NCI-H2171 treated with DMSO at 0.1 percent for 48 hours (cell line): ENCODE results near the gene IKZF1.

ENCODE experiments used
- DNase-seq: peaks from one replicate; lab custom pipeline; 2025; lab: John Stamatoyannopoulos, UW

The IKZF1 gene

DNA sequence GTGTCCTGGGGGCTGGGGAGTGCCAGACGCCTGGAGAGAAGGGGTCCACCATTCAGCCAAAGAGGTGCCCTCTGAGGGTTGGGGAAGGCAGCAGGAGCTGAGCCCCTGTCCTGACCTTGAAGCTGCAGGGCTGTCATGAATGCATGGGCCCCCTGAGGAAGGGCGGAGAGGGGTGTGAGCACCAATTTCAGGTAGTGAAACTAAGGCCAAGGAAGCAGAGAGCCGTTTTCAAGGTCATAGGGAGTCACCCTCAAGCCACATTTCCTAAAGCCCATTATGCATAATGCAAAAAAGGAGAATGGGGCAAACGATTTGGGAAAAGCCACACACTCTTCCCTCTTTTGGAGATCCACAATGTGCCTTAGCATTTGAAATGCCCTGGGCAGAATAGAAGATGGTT, 108.5 kb downstream of the IKZF1 start:
- DNase-seq, result no peak

GRCh38 chr7:50413561-50413960, 109.0 kb downstream of the IKZF1 start:
- DNase-seq, result no peak

- DNase-seq, result no peak
Observed at GRCh38 chr7:50415844-50416364, 111.4 kb downstream of the IKZF1 start.

DNA sequence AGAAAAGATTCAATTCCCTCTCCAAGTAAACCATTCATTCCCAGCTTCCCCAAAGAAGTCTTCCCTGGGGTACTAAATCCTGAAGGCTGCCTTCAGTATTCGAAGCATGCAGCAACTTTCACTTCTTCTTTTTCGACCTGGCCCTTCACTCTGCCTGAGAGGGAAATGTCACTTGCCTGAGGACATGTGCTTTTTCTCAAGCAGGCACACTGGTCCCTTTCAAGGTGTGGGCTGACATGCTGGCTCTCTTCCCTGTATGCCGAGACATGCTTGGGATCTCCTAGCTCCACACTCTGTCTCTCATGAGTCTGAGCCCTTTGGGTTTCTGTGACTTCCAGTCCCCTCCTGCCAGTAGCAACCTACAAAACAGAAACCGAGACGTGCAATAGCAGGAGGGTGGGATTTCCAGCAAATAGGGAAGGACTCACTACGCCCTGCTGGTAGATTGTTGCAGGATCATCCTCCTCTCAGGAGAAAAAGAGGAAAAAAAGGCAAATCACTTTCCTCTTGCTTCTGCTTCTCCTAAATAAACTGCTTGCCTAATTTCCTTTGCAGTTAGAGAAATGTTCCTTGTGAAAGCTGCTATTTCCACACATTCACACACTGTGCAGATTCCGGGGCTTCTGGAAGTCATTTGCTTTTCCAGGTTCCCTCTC, 112.1 kb downstream of the IKZF1 start:
- DNase-seq, result no peak

DNA sequence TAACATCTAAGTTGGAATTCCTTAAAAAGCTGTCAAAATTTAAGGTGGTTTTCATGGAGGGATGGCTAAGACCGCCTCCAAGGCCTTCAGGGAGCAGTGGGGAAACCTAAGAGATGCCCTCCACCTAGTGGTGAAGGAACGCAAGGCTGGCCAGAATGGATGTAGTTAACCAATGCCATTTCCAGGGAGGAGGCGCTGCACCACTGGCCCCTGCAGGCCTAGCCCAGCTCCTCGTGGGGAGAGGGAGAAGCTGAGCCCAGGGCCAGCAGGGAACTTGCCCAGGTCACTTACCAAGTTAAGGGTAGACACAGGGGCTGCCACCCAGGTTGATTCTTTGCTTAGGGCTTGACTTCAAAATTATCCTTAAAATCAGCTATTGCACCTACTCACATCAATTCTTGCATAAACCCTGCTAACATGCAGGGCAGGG, 113.6 kb downstream of the IKZF1 start:
- peak; percentile 29 for DNase-seq

- no peak for DNase-seq
Observed at GRCh38 chr7:50418526-50419290, 114.2 kb downstream of the IKZF1 start.

DNA sequence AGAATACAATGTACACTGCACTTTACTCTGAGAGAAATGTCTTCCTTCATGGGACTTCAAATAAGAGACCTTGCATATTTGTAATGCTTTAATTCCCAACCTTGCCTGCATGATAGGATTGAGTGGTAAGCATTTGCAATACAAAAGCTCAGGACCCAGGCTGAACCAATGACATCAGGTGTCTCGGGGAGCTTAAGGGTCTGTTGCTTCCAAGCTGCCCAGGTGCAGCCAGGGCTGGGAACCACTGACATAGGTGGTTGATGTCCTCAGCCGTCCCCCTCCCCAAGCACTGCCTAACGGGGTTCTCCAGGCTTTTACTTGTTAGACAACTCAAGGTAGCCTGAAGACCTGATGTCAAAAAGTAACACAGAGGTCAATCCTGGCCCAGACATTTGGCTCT, 116.5 kb downstream of the IKZF1 start:
- no peak for DNase-seq

DNA sequence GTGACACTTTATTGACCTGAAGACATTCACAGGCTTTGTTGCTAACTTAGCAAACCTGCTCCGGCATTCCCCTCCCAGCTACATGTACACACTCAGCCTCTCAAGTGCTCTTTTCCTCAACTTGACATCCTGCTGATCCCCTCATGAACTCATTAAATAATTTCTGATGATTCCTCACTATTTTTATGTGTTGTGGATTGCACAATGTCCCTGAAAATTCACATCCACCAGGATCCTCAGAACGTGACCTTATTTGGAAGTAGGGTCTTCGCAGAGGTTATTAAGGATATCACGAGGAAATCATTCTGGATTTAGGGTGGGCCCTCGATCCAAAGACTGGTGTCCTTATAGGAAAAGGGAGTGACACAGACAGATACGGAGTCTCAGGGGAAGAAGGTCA, 118.3 kb downstream of the IKZF1 start:
- DNase-seq, result no peak

DNA sequence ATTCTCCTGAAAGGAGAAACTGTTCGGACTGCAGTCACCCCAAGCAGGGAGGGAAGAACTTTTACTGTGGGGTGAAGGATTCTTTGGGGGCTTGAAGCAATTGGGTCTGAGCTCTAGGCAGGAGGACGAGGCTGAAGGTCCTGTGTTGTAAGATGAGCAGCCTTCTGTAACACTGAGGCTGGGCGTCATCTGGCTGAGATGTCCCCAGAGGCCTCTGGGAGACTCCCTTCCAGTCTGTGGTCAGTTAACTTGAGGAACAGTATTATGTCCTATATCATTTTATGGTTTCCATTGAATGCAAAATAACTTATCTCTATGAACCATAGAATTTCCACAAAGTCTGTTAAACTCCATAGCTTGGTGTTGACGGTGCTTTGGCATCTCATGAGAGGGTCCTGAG, 119.3 kb downstream of the IKZF1 start:
- no peak for DNase-seq

GRCh38 chr7:50425318-50425717, 120.8 kb downstream of the IKZF1 start:
- no peak for DNase-seq

GRCh38 chr7:50426280-50427045, 121.9 kb downstream of the IKZF1 start:
- DNase-seq, result no peak

DNA sequence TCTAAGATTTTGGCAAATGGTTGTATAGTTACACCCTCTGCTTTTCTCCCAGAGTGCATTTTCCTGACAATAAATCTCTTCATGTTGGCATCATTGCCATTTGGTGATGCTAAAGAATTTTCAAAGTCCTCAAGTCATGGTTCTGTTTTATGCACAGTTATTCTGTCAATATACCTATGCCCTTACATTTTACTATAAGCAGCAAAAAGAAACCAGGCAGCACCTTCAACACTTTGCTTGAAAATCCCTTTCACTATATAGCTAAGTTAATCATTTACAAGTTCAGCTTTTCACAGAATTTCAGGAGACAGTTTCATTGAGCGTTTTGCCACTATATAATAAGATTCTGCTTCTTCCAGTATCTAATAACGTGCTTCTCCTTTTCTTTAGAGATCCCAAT, 123.0 kb downstream of the IKZF1 start:
- no peak for DNase-seq

- no peak for DNase-seq
Observed at GRCh38 chr7:50428911-50429310, 124.4 kb downstream of the IKZF1 start.

GRCh38 chr7:50431316-50431715, 126.8 kb downstream of the IKZF1 start:
- DNase-seq, result no peak

- no peak for DNase-seq
Observed at GRCh38 chr7:50431722-50432305, 127.3 kb downstream of the IKZF1 start.

DNA sequence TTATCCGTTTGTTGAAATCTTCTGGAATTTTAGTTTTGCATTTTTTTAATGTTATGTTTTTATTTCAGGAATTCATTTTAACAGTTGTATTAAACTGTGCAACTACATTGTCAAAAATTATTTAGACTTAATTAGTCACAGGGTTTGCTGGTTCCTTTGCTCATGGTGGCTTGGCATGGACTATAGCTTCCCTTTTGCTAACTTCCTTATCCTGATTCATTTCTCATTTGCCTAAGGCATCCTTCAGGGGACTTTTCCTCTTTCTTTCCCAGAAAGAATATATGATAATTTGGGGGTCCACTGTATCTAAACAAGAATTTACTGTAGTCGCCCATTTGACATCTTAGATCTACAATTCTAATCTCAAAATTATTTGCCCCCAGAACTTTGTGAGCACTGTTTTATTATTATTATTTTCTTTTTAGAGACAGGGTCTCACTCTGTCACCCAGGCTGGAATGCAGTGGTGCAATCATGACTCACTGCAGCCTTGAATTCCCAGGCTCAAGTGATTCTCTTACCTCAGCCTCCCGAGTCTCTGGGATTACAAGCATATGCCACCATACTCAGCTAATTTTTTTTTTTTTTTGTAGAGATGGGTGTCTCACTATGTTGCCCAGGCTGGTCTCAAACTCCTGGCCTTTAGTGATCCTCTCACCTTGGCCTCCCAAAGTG, 131.8 kb downstream of the IKZF1 start:
- DNase-seq, result no peak

DNA sequence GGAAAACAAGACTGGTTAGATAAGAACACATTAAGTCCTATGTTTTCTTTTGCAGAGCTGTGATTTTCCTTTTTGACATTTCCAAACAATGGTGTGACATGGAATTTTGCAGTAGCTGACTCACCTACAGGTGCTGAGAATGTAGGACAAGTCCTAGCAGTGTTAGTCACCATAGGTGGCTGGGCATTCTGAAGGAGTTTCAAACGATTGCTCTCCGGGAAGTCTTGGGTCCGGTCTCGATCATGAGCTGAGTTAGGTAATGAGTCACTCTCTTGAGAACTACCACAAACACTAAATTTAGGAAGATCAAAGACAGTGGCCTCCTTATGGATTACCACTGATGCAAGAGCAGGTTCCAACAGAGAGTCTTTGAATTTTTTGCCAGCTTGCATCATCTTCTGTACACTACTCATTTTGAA, 142.0 kb downstream of the IKZF1 start:
- no peak for DNase-seq

- no peak for DNase-seq
Observed at GRCh38 chr7:50448823-50449222, 144.3 kb downstream of the IKZF1 start.

GRCh38 chr7:50449501-50449880, 145.0 kb downstream of the IKZF1 start:
- no peak for DNase-seq

DNA sequence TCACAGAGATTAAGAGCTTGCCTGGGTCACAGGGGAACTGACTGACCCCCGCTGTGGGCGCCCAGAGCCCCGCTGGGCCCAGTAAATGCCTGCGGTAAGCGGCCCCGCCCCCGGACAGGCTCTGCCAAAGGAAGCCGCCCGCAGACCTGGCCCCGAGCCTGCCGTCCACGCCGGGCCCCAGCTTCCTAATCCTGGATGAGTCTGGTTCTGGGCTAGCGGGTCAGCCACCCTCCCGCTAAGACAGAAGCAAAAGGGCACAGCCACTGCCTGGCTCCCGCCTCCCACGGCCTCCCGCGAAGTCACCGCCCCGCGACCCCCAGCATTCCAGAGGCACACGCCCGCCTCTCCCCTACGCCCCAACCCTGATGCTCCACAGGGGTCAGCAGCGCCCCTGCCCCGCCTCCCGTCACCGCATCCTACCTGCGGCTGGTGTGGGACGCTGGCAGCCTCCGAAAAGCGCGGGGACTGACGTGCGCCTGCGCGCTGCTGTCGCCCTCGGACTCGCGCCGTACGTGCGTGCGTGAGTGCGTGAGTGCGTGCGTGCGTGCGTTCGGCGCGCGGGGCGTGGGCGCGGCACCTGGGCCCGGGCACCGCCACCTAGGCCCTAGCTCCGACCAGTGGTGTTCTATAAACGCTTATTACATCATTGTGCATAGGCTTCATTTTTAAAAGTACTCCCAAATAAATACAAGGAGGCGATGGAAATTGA, 145.5 kb downstream of the IKZF1 start, which contains the start of gene FIGNL1:
Gene FIGNL1 (minus strand): TSS at position 470 of the 709 bp plus-strand sequence. CDS start 3,063 bp downstream, outside the sequence.
- DNase-seq, result peak; percentile 78

DNA sequence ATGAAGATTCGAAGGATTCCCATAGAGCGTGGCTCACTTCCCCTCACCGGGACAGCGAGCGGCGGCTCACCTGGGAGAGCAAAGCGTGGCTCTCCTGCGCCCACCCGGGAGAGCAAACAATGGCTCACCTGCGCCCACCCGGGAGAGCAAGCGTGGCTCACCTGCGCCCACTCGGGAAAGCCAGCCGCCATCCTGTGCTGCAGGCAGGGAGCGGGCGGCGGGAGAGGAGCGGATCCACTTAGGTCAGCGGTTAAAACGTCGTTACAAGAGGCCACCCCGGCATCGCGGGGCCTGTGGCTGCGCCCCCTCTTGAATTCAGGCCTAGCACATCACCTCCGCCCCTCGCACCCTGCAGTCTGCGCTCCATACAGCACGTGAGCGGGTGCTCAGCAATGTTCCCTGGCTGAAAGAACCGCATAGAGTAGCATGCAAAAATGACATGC, 146.1 kb downstream of the IKZF1 start:
- DNase-seq, result peak; percentile 64
